ENCODE data around the gene ZNF302.
A peak's percentile ranks its signal among the peaks of the same experiment; 100 is the strongest.
"Not testable (repeated sequence)": the region's sequence is repeated elsewhere in the genome, so short reads cannot be mapped to it uniquely, and the experiment has no call there.

Gene ZNF302

DNA sequence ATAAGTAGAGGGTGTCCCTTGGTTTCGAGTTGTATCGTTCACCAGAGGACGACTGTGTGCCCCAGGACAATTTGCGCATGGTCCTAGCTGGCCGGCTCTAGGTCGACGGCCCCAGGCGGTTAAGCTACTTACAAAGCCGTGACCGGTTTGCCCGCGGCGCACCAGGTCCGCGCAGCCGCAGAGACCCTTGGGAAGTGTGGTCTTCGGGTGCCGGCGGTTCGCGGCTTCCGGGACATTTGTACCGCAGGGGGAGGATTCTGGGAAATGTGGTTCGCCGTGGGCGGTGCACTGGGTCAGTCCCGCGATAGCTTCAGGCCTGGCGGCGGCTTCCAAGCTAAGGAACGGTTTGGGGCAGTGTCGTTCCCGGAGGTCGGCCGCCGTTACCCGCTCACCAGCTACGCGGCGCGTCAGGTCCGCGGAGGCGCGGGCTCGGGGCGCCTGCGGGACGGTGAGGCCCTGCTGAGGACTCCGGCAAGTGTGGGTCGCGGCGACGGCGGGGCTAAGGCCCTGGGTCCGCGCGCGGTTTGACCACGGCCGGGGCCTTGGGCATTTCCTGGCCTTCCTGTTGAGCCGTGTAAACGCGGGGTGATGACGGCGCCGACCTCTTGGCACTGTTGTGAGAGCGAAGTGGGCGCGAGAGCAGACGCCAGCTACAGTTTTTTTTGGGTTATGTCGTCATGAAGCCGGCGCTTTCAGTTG is at the start of gene ZNF302:
Gene ZNF302, plus strand, starts transcription at position 293 of the 699 bp plus-strand sequence. CDS start 1,127 bp downstream, outside the sequence.
- DNase-seq = peak; percentile 97

DNA sequence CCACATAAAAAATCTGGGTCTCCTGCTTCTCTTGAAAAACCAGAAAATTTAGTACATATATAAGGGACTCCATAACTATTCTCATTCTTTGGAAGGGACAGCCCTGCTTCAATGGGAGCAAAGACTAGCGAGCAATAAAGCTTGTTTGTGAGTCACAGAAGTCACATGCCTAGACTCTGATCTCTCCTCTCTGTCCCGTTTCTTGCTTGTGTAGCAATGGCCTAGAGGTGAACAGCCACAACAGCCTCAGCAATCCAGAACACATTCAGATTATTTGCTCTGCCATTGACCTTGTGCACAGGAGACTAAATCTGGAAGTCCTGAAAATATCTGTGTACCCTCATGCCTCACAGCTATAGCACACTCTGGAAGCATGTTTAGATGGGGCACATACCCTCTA is 43.7 kb upstream of the ZNF302 start:
- no peak for DNase-seq

DNA sequence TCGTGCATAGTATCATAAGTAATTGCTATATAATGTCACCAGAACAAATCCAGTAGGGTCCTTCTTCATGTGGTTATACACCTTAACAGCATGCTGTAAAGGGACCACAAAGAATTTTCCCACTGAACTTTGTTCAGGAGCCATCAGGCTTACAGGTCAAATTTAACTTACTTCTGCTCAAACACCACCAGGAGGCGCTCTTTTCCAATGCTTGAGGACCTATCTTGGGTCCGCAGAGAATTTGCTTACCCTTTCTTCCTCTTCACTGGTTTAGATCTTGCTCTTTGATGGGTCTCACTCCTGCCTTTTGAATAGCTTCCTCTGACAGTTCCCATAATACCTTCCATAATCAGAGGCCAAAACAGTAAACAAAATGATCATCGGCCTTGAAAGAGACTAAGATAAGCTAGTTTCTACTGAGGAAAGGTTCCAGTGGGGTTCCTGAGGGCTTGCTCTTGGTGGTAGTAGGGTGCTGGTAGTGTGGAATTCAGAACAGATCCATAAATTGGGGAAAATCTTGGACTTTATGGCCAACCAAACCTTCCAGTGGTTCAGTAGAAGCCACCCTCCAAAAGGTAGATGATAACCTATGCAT is 37.9 kb upstream of the ZNF302 start:
- peak; percentile 87 for DNase-seq

- no peak for DNase-seq
These were observed 35.2 kb upstream of the ZNF302 start for GRCh38 chr19:34642241-34642640.

DNA sequence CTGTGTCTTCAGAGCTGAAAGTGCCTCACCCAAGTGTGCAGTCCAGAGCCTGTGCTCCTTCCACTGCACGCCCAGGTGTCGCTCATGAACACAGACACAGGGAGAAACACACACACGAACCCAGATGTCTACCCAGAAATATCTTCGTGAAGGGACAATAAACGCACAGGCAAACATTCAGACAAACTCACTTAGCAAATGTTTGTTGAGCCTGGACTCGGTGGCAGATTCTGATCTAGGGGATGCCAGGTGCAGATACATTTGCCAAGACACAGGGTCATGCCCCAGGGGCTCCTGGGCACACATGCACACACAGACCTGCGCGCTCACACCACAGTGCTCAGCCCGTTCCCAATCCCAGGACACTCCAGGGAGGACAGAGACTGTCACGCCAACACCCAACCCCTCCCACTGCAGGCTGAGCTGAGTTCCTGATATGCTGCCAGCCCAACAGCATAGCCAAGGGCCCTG is 32.5 kb upstream of the ZNF302 start:
- DNase-seq = no peak

- DNase-seq = no peak
These were observed 31.9 kb upstream of the ZNF302 start for GRCh38 chr19:34645551-34645950.

- DNase-seq = no peak
These were observed 27.5 kb upstream of the ZNF302 start for GRCh38 chr19:34649886-34650543.

- no peak for DNase-seq
These were observed 25.7 kb upstream of the ZNF302 start for GRCh38 chr19:34651747-34652146.

GRCh38 chr19:34654796-34655195 is 22.7 kb upstream of the ZNF302 start:
- DNase-seq = no peak

- DNase-seq = no peak
These were observed 21.8 kb upstream of the ZNF302 start for GRCh38 chr19:34655651-34656050.

DNA sequence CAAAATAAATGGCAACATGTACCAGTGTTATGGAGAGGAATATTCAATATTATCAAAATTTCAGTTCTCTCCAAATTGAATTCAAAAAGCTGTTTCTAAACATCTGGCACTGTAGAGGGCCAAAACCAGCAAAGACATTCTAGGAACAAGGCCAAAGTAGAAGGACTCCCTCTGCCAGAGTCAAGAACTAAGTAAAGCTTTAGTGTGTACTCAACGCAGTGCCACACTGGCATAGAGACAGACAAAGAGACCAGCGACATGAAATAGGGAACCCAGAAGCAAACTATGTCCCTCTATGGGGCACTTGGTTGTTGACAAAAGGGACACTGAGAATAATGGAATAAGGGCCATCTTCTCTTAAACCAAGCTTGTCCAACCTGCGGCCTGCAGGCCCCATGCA is 16.1 kb upstream of the ZNF302 start:
- no peak for DNase-seq

DNA sequence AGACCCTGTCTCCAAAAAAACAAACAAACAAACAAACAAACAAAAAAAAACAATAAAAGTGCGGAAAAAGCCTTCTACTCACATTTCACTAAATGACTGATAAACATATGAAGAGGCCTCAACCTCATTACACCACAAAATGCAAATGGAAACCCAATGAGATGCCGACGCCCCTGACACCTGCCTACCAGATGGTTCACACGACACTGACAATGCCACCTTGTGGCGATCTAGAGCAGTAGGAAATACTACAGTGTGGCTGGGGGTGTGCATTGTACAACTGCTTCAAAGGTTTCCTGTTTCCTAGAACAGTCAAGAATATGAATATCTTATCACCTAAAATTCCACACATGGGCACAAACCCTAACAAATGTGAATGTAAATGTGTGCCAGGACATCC is 14.6 kb upstream of the ZNF302 start:
- peak; percentile 2 for DNase-seq

GRCh38 chr19:34664168-34664567 is 13.3 kb upstream of the ZNF302 start:
- no peak for DNase-seq

- DNase-seq = no peak
These were observed 12.6 kb upstream of the ZNF302 start for GRCh38 chr19:34664870-34665269.

GRCh38 chr19:34665275-34665674 is 12.2 kb upstream of the ZNF302 start:
- DNase-seq = not testable (repeated sequence)

DNA sequence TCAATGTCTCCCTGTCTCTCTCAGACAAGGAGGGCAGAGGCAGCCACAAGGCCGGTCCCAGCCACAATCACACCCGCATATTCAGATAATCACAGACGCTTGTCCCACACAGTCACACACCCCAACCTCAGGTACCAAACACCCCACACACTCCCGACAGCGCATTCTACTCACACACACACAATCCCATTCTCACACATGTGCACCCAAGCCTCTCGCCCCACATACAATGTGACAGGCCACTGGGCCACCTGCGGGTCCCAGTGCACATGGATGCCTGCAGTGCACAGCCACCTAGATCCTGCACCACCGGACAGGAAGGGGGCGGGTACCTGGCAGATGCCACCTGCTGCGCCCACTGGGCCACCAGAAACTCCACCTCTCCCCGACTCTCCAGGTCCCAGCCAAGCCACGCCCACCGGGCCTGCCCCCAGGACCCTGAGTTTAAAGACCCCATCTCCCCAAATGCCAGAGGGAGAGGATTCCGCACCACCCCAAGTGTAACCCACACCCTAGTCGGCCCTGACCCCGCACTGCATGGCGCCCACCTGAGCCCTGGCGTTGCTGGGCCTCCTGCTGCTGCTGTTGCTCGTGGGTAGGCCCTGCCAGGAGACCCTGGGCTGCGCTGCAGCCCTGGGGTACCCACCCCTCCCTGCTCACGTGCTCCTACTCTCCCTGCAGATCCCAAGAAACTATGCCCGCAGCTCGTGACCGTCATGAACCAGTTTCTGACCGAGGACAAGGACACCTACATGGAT is 11.1 kb upstream of the ZNF302 start:
- DNase-seq = no peak

DNA sequence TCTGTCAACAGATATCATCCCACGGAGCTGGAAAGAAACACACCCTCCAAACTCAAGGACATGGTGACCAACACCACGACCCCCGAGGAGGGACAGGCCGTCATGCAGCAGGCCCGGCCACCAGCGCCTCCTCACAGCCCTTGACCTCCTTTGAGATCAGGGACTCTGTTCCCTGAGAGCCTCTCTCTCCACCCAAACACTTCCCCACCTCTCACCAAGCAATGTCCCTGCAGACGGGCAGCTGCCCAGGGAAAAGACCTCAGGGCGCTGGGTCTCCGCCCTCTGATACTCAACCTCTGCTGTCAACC is 10.6 kb upstream of the ZNF302 start:
- DNase-seq = no peak

DNA sequence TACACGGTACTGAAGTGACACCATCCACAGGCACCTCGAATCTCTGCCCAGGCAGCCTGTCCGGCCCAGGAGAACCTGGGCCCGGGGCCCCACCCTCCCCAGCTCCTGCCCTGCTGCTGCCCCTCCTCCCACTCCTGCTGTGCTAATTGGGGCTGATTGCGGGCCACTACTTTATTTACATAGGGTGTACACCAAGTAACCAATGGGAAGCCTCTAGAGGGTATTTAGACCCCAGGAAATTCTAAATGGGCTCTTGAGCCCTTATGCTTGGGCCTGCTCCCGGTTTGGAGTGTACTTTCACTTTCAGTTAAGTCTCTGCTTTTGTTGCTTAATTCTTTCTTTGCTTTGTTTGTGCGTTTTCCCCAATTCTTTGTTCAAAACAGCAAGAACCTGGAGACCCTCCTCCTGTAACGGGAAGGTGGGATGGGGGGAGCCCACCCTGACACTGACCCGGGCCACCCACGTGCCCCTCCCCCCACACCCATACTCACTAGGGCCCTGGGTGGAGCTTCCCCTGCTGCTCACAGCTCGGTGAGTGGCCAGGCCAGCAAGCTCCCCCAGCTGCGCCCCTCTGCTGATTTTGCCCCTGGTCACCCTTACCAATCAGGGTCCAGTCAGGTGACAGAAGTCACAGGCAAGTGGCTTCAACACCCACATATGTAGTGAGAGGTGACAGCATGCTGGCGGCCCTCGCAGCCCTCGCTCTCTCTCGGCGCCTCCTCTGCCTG is 10.0 kb upstream of the ZNF302 start:
- no peak for DNase-seq

DNA sequence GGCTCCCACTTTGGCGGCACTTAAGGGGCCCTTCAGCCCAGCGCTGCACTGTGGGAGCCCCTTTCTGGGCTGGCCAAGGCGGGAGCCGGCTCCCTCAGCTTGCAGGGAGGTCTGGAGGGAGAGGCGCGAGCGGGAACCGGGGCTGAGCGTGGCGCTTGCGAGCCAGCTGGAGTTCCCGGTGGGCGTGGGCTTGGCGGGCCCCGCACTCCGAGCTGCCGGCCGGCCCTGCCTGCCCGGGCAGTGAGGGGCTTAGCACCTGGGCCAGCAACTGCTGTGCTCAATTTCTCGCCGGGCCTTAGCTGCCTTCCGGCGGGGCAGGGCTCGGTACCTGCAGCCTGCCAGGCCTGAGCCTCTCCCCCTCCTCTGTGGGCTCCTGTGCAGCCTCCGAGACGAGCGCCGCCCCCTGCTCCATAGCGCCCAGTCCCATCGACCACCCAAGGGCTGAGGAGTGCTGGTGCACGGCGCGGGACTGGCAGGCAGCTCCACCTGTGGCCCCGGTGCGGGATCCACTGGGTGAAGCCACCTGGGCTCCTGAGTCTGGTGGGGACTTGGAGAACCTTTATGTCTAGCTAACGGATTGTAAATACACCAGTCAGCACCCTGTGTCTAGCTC is 9.3 kb upstream of the ZNF302 start:
- DNase-seq = not testable (repeated sequence)

DNA sequence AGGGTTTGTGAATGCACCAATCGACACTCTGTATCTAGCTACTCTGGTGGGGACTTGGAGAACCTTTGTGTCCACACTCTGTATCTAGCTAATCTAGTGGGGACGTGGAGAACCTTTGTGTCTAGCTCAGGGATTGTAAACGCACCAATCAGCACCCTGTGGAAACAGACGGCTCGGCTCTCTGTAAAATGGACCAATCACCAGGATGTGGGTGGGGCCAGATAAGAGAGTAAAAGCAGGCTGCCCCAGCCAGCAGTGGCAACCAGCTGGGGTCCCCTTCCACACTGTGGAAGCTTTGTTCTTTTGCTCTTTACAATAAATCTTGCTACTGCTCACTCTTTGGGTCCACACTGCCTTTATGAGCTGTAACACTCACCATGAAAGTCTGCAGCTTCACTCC is 8.8 kb upstream of the ZNF302 start:
- not testable (repeated sequence) for DNase-seq

- DNase-seq = no peak
These were observed 8.2 kb upstream of the ZNF302 start for GRCh38 chr19:34669305-34669704.

DNA sequence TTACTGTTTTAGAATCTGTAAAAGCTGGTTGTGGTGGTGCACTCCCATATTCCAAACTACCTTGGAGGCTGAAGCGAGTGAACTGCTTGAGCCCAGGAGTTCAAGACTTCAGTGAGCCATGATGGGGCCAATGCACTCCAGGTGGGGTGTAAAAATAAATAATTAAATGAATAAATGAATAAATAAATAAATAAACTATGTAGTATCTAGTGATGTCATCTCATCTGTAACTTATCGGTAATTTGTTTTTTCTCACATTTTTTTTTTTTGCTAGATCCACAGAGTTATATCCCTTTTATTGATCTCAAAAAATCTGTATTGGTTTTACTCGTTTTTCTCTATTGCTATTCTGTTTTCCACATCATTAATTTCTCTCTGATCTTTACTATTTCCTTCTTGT is 5.5 kb upstream of the ZNF302 start:
- DNase-seq = no peak
